ENCODE measurements around the gene CROCC2.

DNA sequence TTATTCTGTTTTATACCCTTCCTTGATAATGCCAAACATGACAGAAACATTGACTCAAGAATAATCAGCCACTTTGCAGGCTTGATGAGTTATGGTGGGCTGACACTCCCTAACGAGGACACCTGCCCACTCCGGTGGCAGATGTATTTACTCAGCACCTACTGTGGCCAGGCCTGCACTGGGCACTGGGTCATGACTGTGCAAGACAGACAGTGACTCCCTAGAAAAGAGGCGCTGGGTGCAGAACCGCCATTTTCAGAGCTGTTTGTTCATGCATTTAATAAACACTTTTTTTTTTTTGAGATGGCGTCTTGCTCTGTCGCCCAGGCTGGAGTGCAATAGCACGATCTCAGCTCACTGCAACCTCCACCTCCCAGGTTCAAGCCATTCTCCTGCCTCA, 124.7 kb downstream of the CROCC2 start:
- TF ChIP-seq, protein P1, sequence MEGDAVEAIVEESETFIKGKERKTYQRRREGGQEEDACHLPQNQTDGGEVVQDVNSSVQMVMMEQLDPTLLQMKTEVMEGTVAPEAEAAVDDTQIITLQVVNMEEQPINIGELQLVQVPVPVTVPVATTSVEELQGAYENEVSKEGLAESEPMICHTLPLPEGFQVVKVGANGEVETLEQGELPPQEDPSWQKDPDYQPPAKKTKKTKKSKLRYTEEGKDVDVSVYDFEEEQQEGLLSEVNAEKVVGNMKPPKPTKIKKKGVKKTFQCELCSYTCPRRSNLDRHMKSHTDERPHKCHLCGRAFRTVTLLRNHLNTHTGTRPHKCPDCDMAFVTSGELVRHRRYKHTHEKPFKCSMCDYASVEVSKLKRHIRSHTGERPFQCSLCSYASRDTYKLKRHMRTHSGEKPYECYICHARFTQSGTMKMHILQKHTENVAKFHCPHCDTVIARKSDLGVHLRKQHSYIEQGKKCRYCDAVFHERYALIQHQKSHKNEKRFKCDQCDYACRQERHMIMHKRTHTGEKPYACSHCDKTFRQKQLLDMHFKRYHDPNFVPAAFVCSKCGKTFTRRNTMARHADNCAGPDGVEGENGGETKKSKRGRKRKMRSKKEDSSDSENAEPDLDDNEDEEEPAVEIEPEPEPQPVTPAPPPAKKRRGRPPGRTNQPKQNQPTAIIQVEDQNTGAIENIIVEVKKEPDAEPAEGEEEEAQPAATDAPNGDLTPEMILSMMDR (optimal IDR thresholded peaks at IDR 0.05 in 1 of 3, IDR thresholded peaks at IDR 0.05 in 1 of 3, conservative IDR thresholded peaks at IDR 0.05 in 1 of 3; ENCODE audit: extremely low read depth in 1 of 3, insufficient read depth in 2 of 3, low read length in 3 of 3) = no peak
- TF ChIP-seq EZH2 (IDR thresholded peaks at IDR 0.05; ENCODE audit: low read length) = no peak

Data from keratinocyte (primary cell).